GM18505 (cell line): ENCODE results near the gene SYT7.
"Not testable (repeated sequence)": the region's sequence is repeated elsewhere in the genome, so short reads cannot be mapped to it uniquely, and the experiment has no call there.

Experiments
- ATAC-seq: cut with Tn5 transposase; IDR thresholded peaks from one replicate; pipeline ENCODE4 v1.9.1; 2021; ENCODE audit not compliant: unreplicated experiment
- POLR2A ChIP-seq: IDR thresholded peaks from 4 replicates; pipeline ENCODE4 v1.6.1; 2011; ENCODE audit warnings: borderline replicate concordance; ENCODE audit not compliant: insufficient read depth, insufficient read length; ENCODE audit errors: extremely low read depth

Gene SYT7, protein sequence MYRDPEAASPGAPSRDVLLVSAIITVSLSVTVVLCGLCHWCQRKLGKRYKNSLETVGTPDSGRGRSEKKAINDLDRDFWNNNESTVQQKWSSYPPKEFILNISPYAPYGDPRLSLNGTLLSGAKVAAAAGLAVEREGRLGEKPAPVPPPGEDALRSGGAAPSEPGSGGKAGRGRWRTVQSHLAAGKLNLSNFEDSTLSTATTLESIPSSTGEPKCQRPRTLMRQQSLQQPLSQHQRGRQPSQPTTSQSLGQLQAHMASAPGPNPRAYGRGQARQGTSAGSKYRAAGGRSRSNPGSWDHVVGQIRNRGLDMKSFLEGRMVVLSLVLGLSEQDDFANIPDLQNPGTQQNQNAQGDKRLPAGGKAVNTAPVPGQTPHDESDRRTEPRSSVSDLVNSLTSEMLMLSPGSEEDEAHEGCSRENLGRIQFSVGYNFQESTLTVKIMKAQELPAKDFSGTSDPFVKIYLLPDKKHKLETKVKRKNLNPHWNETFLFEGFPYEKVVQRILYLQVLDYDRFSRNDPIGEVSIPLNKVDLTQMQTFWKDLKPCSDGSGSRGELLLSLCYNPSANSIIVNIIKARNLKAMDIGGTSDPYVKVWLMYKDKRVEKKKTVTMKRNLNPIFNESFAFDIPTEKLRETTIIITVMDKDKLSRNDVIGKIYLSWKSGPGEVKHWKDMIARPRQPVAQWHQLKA

DNA sequence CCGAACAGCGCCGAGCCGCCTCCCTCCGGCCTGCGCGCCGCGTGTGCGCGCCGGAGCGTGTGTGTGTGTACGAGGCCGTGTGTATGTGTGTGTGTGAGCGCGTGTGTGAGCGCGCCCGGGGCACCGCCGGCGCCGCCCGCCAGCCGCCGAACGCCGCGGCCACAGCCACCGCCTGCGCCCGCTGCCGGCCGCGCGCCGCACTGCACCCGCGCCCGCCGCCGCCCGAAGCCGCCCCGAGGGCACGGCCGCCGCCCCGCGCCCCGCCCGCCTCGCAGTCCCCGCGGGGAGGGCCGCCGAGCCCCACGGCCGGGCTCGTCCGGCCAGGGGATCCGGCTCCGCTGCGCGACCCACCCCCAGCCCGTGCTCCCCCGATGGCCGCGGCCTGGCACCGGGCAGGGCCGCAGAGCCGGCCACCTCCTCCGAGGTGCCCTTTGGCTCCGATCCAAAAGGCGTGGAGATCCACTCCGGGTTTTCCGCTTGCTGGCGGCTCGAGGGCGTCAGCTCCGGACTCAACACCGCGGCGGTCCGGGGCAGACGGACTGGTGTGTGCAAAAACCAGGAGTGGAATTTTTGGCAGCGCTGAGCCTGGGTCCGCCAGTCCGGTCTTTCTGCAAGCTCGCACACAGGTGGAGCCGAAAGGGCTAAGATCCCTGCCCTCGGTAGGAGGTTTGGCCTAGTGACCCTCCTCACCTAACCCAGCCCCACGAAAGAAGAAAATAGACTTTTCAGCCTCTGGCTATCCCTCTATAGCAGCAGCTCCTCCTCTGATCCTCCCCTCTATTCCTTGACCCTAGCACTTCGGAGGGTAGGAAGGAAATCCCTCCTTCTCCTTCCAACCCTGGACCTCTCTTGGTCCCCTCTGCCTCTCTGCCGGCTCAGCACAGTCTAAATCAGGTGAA lies at the start of gene SYT7:
Gene SYT7, minus strand, starts transcription at position 47 of the 899 bp plus-strand sequence. CDS start 256 bp downstream, outside the sequence.
- ATAC-seq = peak; percentile 74
- no peak for TF ChIP-seq POLR2A

- no peak for ATAC-seq
- TF ChIP-seq POLR2A = no peak
These were observed 49.2 kb upstream of the SYT7 start for GRCh38 chr11:61630089-61630488.

DNA sequence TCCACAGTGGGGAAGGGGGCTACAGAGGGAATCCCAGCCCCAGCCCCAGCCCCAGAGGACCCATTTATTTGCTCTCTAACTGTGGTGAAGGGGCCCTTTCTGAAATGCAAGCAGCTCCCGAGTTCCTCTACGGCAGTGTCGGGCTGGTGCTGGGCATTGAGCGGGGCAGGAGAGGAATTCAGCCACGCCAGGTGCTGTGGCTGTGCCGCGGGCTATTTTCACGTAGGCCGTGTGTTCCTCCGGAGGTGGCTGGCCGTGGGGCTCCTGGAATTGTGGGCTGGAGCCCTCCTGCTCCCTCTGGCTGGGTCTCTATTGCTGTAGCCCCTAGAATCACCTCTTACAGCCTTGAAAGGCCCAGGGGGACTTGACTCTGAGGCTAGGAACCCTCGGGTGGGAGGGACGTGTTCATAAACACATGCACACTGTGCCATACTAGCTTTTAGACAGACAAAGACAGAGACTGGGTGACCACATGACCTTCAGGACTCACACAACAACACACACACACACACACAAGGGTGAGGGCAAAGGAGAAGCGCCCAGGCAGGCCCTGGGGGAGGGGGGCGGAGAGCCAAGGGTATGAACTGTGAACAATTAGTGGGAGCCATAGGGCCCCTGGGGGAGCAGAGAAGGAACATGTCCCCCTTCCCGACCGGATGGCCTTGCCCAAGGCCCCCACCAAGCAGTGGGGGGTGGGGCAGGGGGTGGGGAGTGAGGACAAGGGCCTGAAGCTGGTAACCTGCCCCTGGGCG lies 48.4 kb upstream of the SYT7 start:
- ATAC-seq = no peak
- TF ChIP-seq POLR2A = no peak

DNA sequence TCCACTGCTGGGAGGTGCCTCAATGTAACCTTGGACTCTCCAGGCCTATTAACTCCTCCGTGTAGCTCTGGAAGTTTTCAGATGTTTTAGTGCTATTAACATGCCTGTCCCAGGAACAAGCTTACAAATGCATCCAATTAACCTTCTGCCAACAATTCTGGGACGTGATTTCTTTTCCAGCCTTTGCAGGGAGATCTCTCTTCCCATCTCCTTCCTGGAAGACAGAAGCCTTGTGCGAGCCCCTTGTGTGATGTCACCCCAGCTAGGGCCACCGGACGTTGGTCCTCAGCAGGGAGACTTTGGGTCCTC lies 47.7 kb upstream of the SYT7 start:
- ATAC-seq = no peak
- TF ChIP-seq POLR2A = no peak

GRCh38 chr11:61627850-61628661 lies 47.2 kb upstream of the SYT7 start:
- no peak for ATAC-seq

DNA sequence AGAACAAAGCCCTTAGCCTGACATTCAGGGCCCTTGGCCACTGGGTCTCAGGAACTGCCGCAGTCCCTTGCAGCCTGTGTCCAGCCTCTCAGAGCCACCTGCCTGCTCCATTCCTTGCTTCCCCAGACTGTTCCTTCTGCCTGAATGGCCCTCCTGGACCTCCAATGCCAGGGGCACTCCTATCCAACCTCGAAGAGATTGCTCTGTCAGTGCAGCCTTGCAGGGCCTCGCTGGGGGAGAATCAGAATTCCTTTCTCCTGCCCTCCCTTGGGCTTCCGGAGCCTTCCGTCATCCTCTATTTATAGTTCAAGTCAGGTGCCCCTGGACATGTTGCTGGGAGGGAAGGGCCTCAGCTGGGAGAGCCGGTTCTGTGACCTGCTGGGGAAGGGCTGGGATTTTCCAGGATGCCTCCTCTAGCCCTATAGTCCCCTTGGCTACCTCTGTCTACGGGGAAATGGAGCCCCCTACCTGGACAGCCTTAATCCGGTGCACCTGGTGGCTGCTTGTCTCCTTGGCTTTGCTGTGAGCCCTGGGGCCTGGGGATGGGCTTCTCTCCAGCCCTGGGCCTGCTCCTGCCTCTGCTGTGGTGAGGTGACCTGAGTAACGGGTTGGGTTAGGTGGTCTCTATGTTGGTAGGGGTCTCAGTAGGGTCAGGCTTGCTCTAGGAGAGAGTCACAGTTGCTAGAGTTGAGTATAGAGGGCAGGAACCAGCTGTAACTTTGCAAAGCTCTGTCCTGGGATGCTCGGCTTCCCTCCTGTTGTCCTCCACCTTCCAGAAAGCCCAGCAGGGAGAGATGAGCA lies 45.9 kb upstream of the SYT7 start:
- TF ChIP-seq POLR2A = no peak
- ATAC-seq = no peak

More at GRCh38 chr11:61627850-61628661, 47.2 kb upstream of the SYT7 start:
- no peak for TF ChIP-seq POLR2A

DNA sequence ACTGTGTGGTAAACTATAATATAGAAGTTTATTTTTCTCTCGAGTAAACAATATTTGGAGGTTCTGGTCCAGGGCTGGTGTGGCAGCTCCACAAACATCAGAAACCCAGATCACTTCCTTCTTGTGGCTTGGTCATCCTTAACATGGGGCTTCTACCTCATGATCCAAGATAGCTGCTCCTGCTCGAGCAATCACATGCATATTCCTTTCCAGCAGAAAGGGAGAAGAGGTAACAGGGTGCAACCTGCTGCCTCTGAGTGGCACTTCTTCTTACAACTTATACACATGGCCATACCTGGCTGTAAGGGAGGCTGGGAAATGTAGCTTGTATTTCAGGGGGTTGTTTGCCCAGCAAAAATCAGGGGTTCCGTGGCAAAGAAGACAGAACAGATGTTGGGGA lies 44.6 kb upstream of the SYT7 start:
- no peak for TF ChIP-seq POLR2A
- ATAC-seq = no peak

DNA sequence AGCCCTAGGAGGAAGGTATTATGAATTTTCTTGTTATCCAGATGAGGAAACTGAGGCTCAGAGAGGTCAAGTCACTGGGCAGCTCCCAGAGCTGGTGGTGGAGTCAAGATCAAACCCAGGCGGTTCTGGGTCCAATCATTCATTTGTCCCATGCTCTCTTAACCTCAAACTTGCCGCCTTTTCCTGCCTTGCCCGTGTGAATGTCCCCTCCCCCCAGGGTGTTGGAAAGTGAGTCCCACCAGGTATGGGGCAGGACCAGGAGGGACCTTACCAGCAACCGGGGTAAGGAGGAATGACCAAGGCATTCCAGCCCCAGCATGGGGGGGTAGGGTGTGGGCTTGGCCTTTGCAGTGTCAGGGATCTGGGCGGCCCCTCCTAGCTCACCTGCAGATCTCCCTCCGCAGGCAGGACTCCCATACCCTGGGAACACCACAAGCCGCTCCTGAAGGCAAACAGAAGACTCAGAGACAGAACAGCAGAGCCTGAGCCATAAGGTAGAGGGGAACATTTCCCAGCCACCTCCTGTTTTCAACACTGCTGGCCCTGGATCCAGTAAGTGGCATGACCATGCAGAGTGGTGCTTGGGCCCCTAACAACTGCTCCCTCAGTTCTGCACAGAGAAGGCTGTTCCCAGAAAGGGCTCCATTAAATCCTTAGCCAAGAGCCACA lies 41.2 kb upstream of the SYT7 start:
- no peak for ATAC-seq
- TF ChIP-seq POLR2A = no peak

DNA sequence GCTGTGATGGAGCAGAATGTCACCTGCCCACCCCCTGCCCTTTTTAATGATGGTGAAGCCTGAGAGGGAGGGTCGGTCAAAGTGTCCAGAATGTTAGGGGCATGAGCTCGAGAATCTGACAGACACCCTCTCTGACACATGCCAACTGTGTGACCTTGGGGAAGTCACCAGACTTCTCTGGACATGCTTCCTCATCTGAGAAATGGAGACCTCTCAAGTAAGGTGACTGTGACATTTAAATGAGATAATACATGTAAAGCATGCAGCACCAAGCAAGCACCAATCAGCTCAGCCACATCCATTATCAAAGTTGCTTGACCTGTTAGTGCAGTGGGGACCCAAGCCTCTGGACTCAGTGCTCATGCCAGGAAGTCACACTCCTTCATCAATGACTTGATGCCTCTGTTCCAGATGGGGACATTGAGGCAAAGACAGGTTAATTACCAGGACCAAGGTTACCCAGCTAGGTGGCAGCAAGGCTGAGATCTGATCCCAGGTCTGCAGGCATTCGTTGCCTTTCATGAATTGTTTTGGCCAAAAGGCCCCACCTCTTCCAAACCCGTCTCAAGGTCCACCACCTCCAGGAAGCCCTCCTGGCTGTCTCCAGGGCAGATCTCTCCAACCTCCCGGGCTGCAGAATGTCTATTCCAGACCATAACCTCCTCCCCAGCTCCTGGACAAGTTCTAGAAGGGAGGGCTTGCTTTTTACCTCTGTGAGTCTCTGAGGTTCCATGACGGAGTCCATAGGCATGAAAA lies 38.8 kb upstream of the SYT7 start:
- TF ChIP-seq POLR2A = no peak
- ATAC-seq = no peak

DNA sequence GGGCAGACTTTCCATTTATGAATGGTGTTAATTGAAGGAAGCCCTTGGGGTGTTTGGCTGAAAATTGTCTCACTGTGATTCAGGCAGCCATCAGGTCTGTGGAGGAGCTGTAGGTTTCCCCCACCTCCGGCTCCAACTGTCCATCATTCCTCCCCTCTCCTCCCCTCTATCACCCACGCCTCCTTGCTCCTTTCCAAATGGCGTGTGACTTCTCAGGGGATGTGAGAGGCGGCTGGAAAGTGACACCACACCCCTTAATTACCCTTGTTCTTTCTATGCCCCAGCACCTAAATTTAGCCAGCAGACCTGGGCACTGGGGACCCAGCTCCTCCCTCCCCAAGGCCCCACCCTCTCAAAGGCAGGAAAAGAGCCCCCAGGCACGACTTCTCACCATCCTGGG lies 38.1 kb upstream of the SYT7 start:
- ATAC-seq = no peak
- no peak for TF ChIP-seq POLR2A

GRCh38 chr11:61617515-61617914 lies 36.6 kb upstream of the SYT7 start:
- TF ChIP-seq POLR2A = no peak
- no peak for ATAC-seq

GRCh38 chr11:61616434-61616833 lies 35.6 kb upstream of the SYT7 start:
- no peak for ATAC-seq
- no peak for TF ChIP-seq POLR2A

DNA sequence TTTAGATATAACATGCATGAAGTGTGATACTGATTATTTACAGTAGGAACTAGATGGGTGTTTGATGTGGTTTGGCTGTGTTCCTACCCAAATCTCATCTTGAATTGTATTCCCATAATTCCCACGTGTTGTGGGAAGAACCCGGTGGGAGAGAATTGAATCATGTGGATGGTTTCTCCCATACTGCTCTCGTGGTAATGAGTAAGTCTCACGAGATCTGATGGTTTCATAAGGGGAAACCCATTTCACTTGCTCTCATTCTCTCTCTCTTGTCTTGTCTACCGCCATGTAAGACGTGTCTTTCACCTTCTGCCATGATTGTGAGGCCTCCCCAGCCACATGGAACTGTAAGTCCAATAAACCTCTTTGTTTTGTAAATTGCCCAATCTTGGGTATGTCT lies 33.9 kb upstream of the SYT7 start:
- not testable (repeated sequence) for ATAC-seq
